Gastroesophageal sphincter (tissue), 3 donors: Measurements from ENCODE around the gene RIT1.

Experiments
- EP300 ChIP-seq: sonication (generic); formaldehyde crosslinking; IDR thresholded peaks from one replicate; pipeline ENCODE4 v1.6.1; 2017; ENCODE audit warnings: antibody characterized with exemption, mild to moderate bottlenecking
- POLR2A ChIP-seq, 2 donors: fragments of 450-650 bp; IDR thresholded peaks; one replicate each; pipeline ENCODE4 v1.6.1; 2017; ENCODE audit warnings: antibody characterized with exemption in 2 of 2, mild to moderate bottlenecking in 2 of 2, moderate library complexity in 1 of 2
- POLR2AphosphoS5 ChIP-seq: sonication (generic); formaldehyde crosslinking; IDR thresholded peaks from one replicate; pipeline ENCODE4 v1.6.1; 2017; ENCODE audit warnings: antibody characterized with exemption
- TF ChIP-seq, protein P1 (sequence below), 4 experiments: fragments of 200-600 bp in 2 of 4; fragments of 450-650 bp in 2 of 4; sonication (generic) in 1 of 4; IDR thresholded peaks; one replicate each; pipeline ENCODE4 v1.5.1; 2017 to 2019; ENCODE audit warnings: antibody characterized with exemption in 4 of 4, mild to moderate bottlenecking in 2 of 4, moderate library complexity in 2 of 4

DNA sequence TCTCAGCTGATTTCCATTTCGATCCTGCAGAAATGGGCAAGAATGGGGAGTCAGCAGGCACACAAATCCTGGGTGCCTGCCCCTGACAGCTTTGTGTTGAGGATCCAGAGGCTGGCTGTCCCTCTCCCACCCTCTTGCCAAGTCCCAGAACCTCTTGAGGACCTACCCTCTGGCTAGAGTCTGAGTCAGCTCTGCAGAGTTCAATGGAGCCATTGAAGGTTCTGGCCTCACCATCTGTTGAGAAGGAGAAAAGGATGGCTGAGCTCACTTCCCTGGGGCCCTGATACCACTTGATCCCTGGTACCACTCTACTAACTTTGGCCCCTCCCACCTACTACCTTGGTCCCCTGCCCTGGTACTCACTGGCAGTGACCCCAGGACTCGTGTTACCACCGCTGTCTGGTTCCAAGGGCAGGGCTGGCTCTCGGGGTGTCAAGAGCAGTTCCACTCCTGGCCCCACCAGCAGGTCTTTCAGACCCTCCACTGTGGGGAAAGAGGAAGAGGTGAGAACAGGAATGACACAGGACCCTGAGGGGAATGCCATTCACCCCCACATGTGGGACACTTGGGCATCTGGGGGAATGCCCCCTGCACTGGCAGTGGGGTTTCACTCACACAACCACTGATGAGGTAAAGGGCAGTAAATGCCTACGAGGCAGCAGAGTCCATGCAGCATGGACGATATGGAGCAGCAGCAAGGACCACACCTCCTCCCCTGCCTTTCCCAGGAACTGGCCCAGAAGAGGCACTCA is 40.8 kb upstream of the RIT1 start:
- TF ChIP-seq POLR2A (IDR thresholded peaks at IDR 0.05) (no peak), POLR2AphosphoS5 (no peak), EP300 (no peak)
- TF ChIP-seq, protein P1, sequence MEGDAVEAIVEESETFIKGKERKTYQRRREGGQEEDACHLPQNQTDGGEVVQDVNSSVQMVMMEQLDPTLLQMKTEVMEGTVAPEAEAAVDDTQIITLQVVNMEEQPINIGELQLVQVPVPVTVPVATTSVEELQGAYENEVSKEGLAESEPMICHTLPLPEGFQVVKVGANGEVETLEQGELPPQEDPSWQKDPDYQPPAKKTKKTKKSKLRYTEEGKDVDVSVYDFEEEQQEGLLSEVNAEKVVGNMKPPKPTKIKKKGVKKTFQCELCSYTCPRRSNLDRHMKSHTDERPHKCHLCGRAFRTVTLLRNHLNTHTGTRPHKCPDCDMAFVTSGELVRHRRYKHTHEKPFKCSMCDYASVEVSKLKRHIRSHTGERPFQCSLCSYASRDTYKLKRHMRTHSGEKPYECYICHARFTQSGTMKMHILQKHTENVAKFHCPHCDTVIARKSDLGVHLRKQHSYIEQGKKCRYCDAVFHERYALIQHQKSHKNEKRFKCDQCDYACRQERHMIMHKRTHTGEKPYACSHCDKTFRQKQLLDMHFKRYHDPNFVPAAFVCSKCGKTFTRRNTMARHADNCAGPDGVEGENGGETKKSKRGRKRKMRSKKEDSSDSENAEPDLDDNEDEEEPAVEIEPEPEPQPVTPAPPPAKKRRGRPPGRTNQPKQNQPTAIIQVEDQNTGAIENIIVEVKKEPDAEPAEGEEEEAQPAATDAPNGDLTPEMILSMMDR (IDR thresholded peaks at IDR 0.05): no peak
